ENCODE data around the gene ST3GAL4.

The ST3GAL4 gene

GRCh38 chr11:126414615-126415014 is 59.1 kb downstream of the ST3GAL4 start:
- peaks cover 3% of the 10 kb centered on the region; the same call in 1 of the 2 replicates for H3K36me3 ChIP-seq
- no peak for TF ChIP-seq CTCF (IDR thresholded peaks at IDR 0.05; ENCODE audit: low read depth, low read length)
- peaks cover 4% of the 10 kb centered on the region; the same call in 1 of the 2 replicates for H3K4me1 ChIP-seq
- DNase-seq: no peak
- no peaks in the 10 kb centered on the region for H3K27me3 ChIP-seq
- H3K9me3 ChIP-seq: no peaks in the 10 kb centered on the region
- no peak overlapping the region for H3K4me3 ChIP-seq (ENCODE audit: low read depth, low read length)

GRCh38 chr11:126415128-126415527 is 59.6 kb downstream of the ST3GAL4 start:
- H3K9me3 ChIP-seq: no peaks in the 10 kb centered on the region
- peaks cover 4% of the 10 kb centered on the region; the same call in 1 of the 2 replicates for H3K4me1 ChIP-seq
- H3K4me3 ChIP-seq (ENCODE audit: low read depth, low read length): no peak overlapping the region
- no peak for DNase-seq
- H3K27me3 ChIP-seq: no peaks in the 10 kb centered on the region
- peaks cover 3% of the 10 kb centered on the region; the same call in 1 of the 2 replicates for H3K36me3 ChIP-seq
- TF ChIP-seq CTCF (IDR thresholded peaks at IDR 0.05; ENCODE audit: low read depth, low read length): no peak

- Histone ChIP-seq H3K4me1 (peaks cover 4% of the 10 kb centered on the region; the same call in 1 of the 2 replicates), H3K4me3 (ENCODE audit: low read depth, low read length) (no peak overlapping the region), H3K27me3 (no peaks in the 10 kb centered on the region), H3K36me3 (peaks cover 3% of the 10 kb centered on the region; the same call in 1 of the 2 replicates), H3K9me3 (no peaks in the 10 kb centered on the region)
- no peak for DNase-seq
- no peak for TF ChIP-seq CTCF (IDR thresholded peaks at IDR 0.05; ENCODE audit: low read depth, low read length)
Measured at GRCh38 chr11:126415669-126416420, 60.4 kb downstream of the ST3GAL4 start.

GRCh38 chr11:126416542-126417090 is 61.1 kb downstream of the ST3GAL4 start:
- no peaks in the 10 kb centered on the region for H3K9me3 ChIP-seq
- TF ChIP-seq CTCF (IDR thresholded peaks at IDR 0.05; ENCODE audit: low read depth, low read length): no peak
- H3K27me3 ChIP-seq: no peaks in the 10 kb centered on the region
- peaks cover 4% of the 10 kb centered on the region; the same call in 1 of the 2 replicates for H3K4me1 ChIP-seq
- peaks cover 3% of the 10 kb centered on the region; the same call in 1 of the 2 replicates for H3K36me3 ChIP-seq
- peak overlapping the region; percentile 34 for H3K4me3 ChIP-seq (ENCODE audit: low read depth, low read length)
- DNase-seq: peak; percentile 81

- Histone ChIP-seq H3K27me3 (no peaks in the 10 kb centered on the region), H3K4me1 (peaks cover 4% of the 10 kb centered on the region; the same call in 1 of the 2 replicates), H3K4me3 (ENCODE audit: low read depth, low read length) (peak overlapping the region; percentile 34; the same call in 1 of the 2 replicates), H3K36me3 (peaks cover 3% of the 10 kb centered on the region; the same call in 1 of the 2 replicates), H3K9me3 (no peaks in the 10 kb centered on the region)
- TF ChIP-seq CTCF (IDR thresholded peaks at IDR 0.05; ENCODE audit: low read depth, low read length): no peak
- no peak for DNase-seq
Measured at GRCh38 chr11:126417091-126417862, 61.8 kb downstream of the ST3GAL4 start.

Data from BE2C (cell line).